A204.1 (cell line): ENCODE results near the gene ZNF273.
A peak's percentile ranks its signal among the peaks of the same experiment; 100 is the strongest.
"Not testable (repeated sequence)": the region's sequence is repeated elsewhere in the genome, so short reads cannot be mapped to it uniquely, and the experiment has no call there.

ENCODE experiments used
- FAIRE-seq: peaks from 2 replicates; lab custom pipeline; 2012; peaks lifted over from hg19 to GRCh38; lab: Jason Lieb, UNC

ZNF273 gene

GRCh38 chr7:64947252-64948000, 44.4 kb downstream of the ZNF273 start:
- no peak for FAIRE-seq

DNA sequence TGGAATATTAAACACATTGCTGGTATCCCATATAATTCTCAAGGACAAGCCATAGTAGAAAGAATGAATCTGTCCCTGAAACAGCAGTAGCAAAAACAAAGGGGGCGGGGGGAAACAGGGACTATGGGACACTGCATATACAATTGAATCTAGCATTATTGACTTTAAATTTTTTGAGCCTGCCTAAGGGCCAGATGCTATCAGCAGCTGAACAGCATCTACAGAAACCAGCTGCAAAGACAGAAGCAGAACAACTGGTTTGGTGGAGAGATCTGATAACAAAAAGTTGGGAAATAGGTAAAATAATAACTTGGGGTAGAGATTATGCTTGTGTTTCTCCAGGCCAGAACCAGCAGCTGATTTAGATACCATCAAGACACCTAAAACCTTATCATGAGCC, 45.7 kb downstream of the ZNF273 start:
- FAIRE-seq, result not testable (repeated sequence)

GRCh38 chr7:64950673-64951072, 47.6 kb downstream of the ZNF273 start:
- FAIRE-seq, result not testable (repeated sequence)

GRCh38 chr7:64951250-64951848, 48.3 kb downstream of the ZNF273 start:
- peak; percentile 97 for FAIRE-seq

DNA sequence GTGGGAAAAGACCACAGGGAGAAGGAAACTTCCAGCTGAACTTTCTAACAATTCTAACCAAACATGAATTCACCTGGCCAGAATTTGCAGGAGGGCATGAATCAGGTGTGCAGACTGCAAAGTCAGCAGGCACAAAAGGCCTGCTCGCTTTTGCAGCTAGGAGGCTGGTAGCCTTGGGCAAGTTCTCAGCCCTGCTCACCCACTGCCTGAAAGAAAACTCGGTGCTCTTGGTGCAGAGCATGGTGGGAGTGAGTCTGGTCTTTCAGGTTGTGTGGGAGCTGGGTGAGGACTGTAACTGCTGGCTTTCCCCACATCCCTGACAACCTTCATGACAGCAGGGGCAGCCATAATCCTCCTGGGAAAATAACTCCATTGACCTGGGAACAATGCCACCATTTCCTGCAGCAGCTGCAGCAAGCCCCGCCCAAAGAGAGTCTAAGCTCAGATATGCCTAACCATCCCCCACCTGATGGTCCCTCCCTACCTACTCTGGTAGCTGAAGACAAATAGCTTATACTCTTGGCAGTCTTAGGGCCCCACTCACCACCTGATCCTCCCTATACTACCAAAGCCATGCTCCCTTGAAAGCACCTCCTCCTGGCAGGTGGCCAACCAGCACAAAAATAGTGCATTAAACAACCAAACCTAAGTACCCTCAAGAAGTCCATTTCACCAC, 56.1 kb downstream of the ZNF273 start:
- FAIRE-seq, result no peak

- no peak for FAIRE-seq
These were observed 62.5 kb downstream of the ZNF273 start for GRCh38 chr7:64965594-64965993.

DNA sequence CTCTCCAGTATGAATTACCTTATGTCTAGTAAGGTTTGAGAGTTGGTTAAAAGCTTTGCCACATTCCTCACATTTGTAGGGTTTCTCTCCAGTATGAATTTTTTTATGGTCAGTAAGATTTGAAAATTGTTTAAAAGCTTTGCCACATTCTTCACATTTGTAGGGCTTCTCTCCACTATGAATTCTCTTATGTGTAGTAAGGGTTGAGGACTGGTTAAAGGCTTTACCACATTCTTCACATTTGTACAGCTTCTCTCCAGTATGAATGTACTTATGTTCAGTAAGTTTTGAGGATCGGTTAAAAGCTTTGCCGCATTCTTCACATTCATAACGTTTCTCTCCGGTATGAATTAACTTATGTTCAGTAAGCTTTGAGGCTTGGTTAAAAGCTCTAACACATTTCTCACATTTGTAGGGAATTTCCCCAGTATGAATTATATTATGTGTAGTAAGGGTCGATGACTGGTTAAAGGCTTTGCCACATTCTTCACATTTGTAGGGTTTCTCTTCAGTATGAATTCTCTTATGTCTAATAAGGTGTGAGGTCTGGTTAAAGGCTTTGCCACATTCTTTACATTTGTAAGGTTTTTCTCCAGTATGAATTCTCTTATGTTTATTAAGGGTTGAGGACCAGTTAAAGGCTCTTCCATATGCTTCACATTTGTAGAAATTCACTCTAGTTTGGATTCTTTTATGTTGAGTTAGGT, 75.6 kb downstream of the ZNF273 start:
- FAIRE-seq, result no peak
